Left renal pelvis (tissue), 4 donors: ENCODE measurements around the gene C1orf105. TPM values are rescaled to one million over a fixed set of nuclear protein-coding genes. Genes with fewer than 3 reads are reported as not detected.
"Not testable (repeated sequence)": the region's sequence is repeated elsewhere in the genome, so short reads cannot be mapped to it uniquely, and the experiment has no call there.

Experiments used
- DNase-seq, 4 donors: peaks; one replicate each; pipeline ENCODE4 v3.0.0-alpha.2; 2013; ENCODE audit warnings: low read depth in 4 of 4, low spot score in 3 of 4
- polyA plus RNA-seq, 4 donors: library from polyadenylated mRNA; unstranded; fragments of 120-200 nt; gene quantifications; one replicate each; pipeline ENCODE4 v1.2.1, GENCODE V29; 2013; ENCODE audit not compliant: insufficient read length in 4 of 4

Gene C1orf105
- polyA plus RNA-seq, 4 donors: not detected

DNA sequence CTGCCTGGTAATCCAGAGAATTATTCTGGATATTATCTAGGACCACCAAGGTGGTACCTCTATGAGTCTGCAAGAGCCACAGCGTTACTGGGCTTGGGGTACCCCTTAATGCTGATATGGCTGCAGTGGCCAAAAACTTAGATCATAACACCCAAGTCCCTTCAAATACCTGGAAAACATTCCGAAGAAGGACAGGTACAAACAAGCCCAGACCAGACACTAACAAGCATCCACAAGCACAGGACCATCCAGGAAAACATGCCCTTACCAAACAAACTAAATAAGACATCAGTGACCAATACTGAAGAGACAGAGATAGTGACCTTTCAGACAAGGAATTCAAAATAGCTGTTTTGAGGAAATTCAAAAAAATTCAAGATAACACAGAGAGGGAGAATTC lies 2.9 kb downstream of the C1orf105 start:
- DNase-seq: no peak

- DNase-seq: no peak
These were observed 4.9 kb downstream of the C1orf105 start for GRCh38 chr1:172425339-172425738.

GRCh38 chr1:172427191-172427590 lies 6.7 kb downstream of the C1orf105 start:
- no peak for DNase-seq

DNA sequence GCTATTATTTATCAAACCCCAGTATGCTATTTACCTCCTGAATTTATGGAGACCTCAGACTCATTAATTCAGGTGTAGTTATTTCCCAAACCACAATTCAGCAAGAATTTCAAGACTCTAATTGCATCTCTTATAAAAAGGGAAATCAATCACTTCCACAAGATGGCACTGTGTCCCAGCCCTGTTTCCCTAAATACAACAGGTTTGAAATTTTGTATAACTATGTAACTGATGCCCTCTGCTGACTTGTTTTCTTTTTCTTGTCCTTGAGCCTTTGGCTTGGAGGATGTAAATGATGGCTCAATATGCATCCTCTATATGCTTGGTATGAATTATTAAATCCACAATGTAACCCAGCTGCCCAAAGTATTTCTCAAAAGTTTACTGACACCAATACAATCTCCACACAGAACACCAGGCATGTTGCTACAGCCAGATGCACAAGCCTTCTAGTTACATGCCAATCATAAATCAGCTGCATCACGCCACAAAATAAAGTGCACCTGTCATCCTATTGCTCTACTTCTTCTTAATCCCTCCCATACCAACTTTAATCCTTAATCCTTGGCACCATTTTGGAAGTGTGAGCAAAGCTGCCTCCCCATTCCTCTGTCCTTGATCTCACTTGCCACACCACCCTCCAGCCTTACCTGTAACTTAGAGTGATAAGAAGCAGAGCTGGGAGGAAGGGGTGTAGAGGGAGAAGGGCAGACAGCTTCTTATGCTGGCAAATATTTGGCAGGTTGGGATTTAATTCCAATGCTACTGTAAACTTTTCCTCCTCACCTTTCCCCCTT lies 9.0 kb downstream of the C1orf105 start:
- no peak for DNase-seq

DNA sequence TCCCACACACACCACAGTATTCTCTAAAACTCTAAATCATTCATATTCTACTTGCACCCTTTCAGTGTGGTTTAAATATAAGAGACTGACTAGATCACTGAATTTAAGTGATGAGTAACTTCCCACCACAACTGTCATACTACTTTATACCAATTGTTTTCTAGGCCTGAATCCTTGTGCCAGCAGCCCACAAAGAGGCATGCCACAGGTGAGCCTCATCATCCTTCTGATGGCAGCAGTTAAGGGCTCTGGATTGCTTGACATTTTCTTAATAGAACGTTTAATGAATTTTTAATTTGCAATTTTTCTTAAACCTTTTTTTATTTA lies 9.6 kb downstream of the C1orf105 start:
- DNase-seq: no peak

DNA sequence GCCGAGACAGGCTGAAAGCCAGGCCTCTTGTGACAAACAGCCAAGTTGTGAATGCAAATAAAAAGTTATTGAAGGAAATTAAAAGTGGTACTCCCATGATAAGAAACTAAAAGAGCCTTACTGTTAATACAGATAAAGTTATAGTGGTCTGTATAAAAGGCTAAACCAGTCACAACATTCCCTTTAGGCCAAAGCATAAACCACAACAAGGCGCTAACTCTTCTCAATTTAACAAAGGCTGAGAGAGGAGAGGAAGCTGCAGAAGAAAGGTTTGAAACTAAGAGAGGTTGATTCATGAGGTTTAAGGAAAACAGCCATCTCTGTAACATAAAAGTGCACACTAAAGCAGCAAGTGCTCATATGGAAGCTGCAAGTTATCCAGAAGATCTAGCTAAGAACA lies 10.7 kb downstream of the C1orf105 start:
- DNase-seq: no peak

GRCh38 chr1:172431721-172432192 lies 11.3 kb downstream of the C1orf105 start:
- DNase-seq: no peak

GRCh38 chr1:172437183-172437582 lies 16.7 kb downstream of the C1orf105 start:
- DNase-seq: not testable (repeated sequence)

DNA sequence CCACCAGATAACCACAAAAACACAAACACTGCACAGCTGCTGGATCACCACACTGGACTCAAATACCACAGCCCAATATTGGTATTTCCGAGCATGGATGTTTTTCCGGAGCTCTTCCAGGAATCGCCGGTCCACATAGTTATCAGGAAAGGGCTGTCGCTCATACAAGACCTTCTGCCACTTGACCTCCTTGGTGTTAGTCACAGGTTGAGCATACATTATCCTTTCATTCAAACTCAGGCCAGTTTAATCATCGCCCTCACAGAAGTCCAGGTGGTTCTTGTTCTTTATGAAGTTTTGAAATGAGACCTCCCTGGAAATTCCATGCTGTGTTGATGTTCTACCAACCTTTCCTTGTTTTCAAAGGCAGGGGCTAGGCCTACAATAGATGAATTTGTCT lies 21.9 kb downstream of the C1orf105 start:
- no peak for DNase-seq

- no peak for DNase-seq
These were observed 22.5 kb downstream of the C1orf105 start for GRCh38 chr1:172442843-172443565.

GRCh38 chr1:172443666-172444453 lies 23.4 kb downstream of the C1orf105 start, which contains the start of gene PIGC:
PIGC (minus strand) TSS chr1:172444069; CDS start chr1:172442622, 1,447 bp downstream.
- DNase-seq: peak in 3 of 4 donors; percentile 68 to 77 (median 69)

GRCh38 chr1:172446547-172446946 lies 26.1 kb downstream of the C1orf105 start:
- no peak for DNase-seq

DNA sequence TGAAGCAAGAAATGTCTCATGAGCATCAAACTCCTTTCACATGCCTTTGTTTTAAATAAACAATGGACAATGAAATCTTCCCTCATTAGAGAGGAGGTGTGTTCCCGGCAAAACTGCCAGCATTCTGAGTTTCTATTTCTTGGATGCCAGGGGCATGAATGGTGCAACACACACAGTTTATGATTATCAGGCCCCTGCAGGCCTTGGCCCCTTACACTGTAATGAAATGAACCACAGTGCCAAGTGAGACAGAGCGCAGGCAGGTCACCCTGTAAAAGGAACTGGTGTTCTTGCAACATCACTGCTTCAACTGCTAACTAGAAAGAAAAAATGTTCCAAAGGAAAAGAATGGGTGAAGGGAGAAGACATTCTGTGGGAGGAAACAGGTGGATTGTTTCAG lies 27.2 kb downstream of the C1orf105 start:
- DNase-seq: no peak

GRCh38 chr1:172448995-172449584 lies 28.6 kb downstream of the C1orf105 start:
- no peak for DNase-seq

DNA sequence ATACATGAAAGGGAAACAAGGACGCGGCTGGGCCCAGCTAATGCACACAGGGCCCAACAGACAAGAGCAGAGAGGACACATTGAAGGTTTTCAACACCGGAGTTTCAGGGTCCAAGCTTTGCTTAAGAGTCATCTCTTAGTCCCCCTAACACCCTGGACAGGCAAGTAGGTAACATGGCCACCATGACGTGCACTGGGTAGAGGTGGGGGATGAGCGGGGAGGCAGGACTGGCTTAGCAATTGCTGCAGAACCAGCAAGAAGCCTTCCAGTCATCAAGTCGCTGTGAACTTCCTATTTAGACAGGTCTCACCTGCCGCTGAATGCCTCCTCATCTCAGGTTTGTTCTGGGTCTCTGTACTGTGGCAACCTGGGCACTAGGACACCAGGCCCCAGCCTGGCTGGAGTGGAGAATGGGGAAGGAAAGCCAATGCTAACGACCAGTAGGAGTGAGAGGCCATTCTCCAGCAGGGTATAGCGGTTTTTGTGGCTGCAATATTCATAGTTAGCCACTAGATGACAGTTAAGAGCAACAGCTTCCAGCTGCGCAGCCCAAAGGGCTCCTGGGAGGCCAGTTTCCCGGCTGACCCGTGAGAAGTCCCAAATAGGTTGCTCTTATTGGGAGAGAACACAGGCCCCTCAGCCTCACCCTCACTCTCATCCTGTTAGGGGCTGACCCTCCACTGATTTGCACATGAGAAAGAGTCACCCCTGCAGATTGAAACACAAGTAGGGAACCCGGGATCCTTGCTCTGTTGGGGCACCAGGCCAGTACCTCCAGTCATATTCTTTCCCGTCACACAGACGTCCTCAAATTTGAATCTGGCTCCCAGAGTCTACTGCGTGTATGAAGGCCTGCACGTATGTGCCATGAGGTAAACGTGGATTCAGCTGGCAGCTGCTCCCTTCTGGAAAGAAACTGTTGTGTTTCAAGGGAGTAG lies 29.4 kb downstream of the C1orf105 start:
- peak in 1 of 4 donors; percentile 42 for DNase-seq

- DNase-seq: no peak
These were observed 30.0 kb downstream of the C1orf105 start for GRCh38 chr1:172450524-172450885.

- DNase-seq: no peak
These were observed 30.5 kb downstream of the C1orf105 start for GRCh38 chr1:172451002-172451443.

GRCh38 chr1:172452536-172453152 lies 32.2 kb downstream of the C1orf105 start:
- no peak for DNase-seq

GRCh38 chr1:172453153-172453545 lies 32.7 kb downstream of the C1orf105 start:
- DNase-seq: no peak
